A549 treated with Hydrocortisone at 1 μM for 4 hours (cell line): ENCODE measurements around the gene SLX1A. TPM values are rescaled to one million over a fixed set of nuclear protein-coding genes. Genes with fewer than 3 reads are reported as not detected.

Experiments used
- total RNA-seq: library from RNA; stranded (reverse); fragments of 200-300 nt; extraction: Qiagen RNA extraction; gene quantifications from 5 replicates; pipeline ENCODE4 v1.2.3, GENCODE V29; 2022

Gene SLX1A
- 7.8 to 14.7 TPM (median 13.7 TPM) in 5 replicates for total RNA-seq

DNA sequence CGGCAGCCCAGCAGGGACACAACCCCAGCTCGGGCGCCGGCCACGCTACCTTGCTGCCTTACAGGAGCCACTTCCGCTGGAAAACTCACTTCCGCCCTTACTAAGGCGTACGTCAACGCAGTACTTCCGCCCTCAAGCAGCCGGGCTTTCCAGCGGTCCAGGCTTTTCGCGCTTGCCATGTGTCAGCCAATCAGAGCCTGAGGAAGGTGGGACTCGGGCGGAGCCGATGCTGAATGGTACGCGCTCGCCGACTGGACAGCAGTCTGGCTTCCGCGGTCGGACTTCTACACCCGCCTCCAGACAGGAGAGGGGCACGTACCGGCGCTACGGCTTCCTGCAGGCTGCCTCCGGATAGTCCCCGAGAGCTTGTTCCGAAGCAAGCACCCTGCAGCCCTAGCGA is at the start of gene SLX1A, which contains the start of gene BOLA2B:
TSS of gene SLX1A (plus strand) at position 261 of the 400 bp plus-strand sequence. CDS start 210 bp downstream, outside the sequence.
TSS of gene BOLA2B (minus strand) at position 52 of the 400 bp plus-strand sequence. CDS start 71 bp downstream, outside the sequence.

DNA sequence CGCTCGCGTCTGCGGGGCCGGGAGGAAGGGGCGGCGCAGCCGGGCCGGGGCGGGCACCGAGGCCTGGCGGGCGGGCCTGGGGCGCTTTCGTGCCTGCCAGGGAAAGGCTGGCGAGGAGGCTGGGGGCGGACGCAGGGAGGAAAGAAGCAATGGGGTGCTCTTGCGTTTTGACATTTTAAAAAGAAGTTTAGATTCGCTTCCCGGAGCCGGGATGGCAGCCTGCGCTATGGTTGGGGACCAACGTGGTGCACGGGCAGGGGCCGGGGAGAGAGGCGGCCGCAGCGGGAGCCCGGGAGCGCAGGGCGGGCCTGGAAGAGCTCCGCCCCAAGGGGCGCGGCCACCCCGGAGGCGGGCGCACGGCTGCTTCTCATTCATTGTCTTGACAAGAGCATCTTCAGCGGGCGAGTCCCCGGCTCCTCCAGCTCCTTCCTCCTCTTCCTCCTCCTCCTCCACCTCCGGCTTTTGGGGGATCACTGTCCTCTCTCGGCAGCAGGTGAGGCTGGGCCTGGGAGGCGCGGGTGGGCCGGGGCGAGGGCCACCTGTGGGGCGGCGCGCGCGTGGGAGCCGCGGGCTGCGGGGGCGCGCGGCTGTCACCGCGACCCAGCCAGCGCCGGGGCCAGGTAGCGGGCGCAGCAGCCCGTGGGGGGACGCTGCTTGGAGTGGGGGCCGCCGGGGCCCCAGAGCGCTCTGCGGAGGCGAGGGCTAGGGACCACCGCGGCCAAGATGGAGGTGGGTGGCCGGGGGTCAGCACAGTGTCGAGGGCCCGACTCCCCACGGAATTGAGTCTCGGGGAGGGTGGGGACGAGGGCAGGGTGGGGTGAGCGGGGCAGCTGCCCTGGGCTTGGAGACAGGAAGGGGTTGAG is 10.2 kb upstream of the SLX1A start, which contains the start of gene CORO1A:
TSS of gene CORO1A (plus strand) at position 370 of the 863 bp plus-strand sequence. CDS start 1,608 bp downstream, outside the sequence.

DNA sequence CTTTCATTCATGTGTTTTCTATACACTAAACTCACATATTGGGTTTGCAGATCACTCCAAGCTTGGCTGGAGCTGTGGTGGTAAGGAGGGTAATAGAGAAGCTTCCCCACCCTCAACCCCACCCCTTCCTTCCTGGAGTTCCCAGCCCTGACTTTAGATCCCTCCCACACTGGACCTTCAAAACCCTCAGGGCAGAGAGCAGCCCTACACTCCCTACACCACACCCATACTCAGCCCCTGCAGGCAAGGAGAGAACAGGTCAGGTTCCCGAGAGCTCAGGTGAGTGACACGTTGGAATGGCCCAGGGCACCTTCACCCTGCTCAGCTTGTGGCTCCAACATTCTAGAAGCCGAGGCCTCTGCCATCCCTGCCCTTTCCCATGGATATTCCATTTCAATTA is 5.4 kb downstream of the SLX1A start, which contains the start of gene SULT1A3:
TSS of gene SULT1A3 (plus strand) at position 207 of the 400 bp plus-strand sequence. CDS start 1,474 bp downstream, outside the sequence.

Other genes starting within 250 kb of the SLX1A start
- gene TMEM219, start 231.8 kb upstream of the SLX1A start, total RNA-seq, result 83.5 to 102 TPM (median 96.1 TPM) in 5 replicates
- gene TAOK2, start 220.0 kb upstream of the SLX1A start, total RNA-seq, result 28.0 to 31.9 TPM (median 30.9 TPM) in 5 replicates
- gene HIRIP3, start 198.3 kb upstream of the SLX1A start, total RNA-seq, result 14.5 to 17.7 TPM (median 15.5 TPM) in 5 replicates
- 94.8 to 122 TPM (median 102 TPM) in 5 replicates for gene INO80E, start 197.6 kb upstream of the SLX1A start, total RNA-seq
- gene DOC2A, start 182.8 kb upstream of the SLX1A start, total RNA-seq, result 1.5 to 2.5 TPM (median 2.0 TPM) in 5 replicates
- gene C16orf92, start 170.7 kb upstream of the SLX1A start, total RNA-seq, result not detected in 5 replicates
- 0.18 to 0.43 TPM (median 0.32 TPM) in 5 replicates for gene TLCD3B, start 162.6 kb upstream of the SLX1A start, total RNA-seq
- gene ALDOA, start 128.1 kb upstream of the SLX1A start, total RNA-seq, result 1,622 to 1,806 TPM (median 1,747 TPM) in 5 replicates
- 137 to 149 TPM (median 140 TPM) in 5 replicates for gene PPP4C, start 117.9 kb upstream of the SLX1A start, total RNA-seq
- gene TBX6, start 102.0 kb upstream of the SLX1A start, total RNA-seq, result 0.23 to 0.33 TPM (median 0.28 TPM) in 5 replicates
- 4.2 to 10.2 TPM (median 7.7 TPM) in 5 replicates for gene YPEL3, start 97.7 kb upstream of the SLX1A start, total RNA-seq
- gene GDPD3, start 80.3 kb upstream of the SLX1A start, total RNA-seq, result 1.2 to 1.5 TPM (median 1.3 TPM) in 5 replicates
- gene MAPK3, start 70.7 kb upstream of the SLX1A start, total RNA-seq, result 32.3 to 36.4 TPM (median 35.2 TPM) in 5 replicates
- 1.9 to 2.9 TPM (median 2.8 TPM) in 5 replicates for gene CORO1A, start 10.3 kb upstream of the SLX1A start, total RNA-seq
- 98.3 to 218 TPM (median 209 TPM) in 5 replicates for gene BOLA2B, start 209 bp upstream of the SLX1A start, total RNA-seq
- gene SULT1A3, start 5.4 kb downstream of the SLX1A start, total RNA-seq, result 4.9 to 10.8 TPM (median 7.0 TPM) in 5 replicates
- 1.7 to 3.0 TPM (median 2.7 TPM) in 5 replicates for gene NPIPB13, start 54.6 kb downstream of the SLX1A start, total RNA-seq
- gene CD2BP2, start 161.4 kb downstream of the SLX1A start, total RNA-seq, result 61.2 to 68.0 TPM (median 65.7 TPM) in 5 replicates
- 26.1 to 31.4 TPM (median 28.8 TPM) in 5 replicates for gene TBC1D10B, start 176.6 kb downstream of the SLX1A start, total RNA-seq
- 0.39 to 0.67 TPM in 2 of 5 replicates, not detected in the others for gene MYL11, start 180.9 kb downstream of the SLX1A start, total RNA-seq
- gene SEPTIN1, start 188.7 kb downstream of the SLX1A start, total RNA-seq, result 0.97 to 2.6 TPM (median 2.1 TPM) in 5 replicates
- gene ZNF48, start 201.5 kb downstream of the SLX1A start, total RNA-seq, result 12.3 to 13.4 TPM (median 12.9 TPM) in 5 replicates
- 2.9 to 6.5 TPM (median 5.4 TPM) in 5 replicates for gene ZNF771, start 213.7 kb downstream of the SLX1A start, total RNA-seq
- gene DCTPP1, start 236.2 kb downstream of the SLX1A start, total RNA-seq, result 106 to 133 TPM (median 129 TPM) in 5 replicates